ENCODE measurements around the gene CXCR4.
"Not testable (repeated sequence)": the region's sequence is repeated elsewhere in the genome, so short reads cannot be mapped to it uniquely, and the experiment has no call there.

CXCR4 gene

GRCh38 chr2:136081582-136082210, 36.3 kb downstream of the CXCR4 start:
- no peak overlapping the region for H3K4me3 ChIP-seq (ENCODE audit: low read depth, low read length)
- DNase-seq (ENCODE audit: low read depth, low spot score) = no peak
- in situ Hi-C loops (cut with HindIII; ENCODE audit: low sequenced_read_pairs) = no loop called here
- no peak for TF ChIP-seq CTCF (IDR thresholded peaks at IDR 0.05; ENCODE audit: low read depth, low read length)

- no peak for TF ChIP-seq CTCF (IDR thresholded peaks at IDR 0.05; ENCODE audit: low read depth, low read length)
- DNase-seq (ENCODE audit: low read depth, low spot score) = no peak
- no peak overlapping the region for H3K4me3 ChIP-seq (ENCODE audit: low read depth, low read length)
- in situ Hi-C loops (cut with HindIII; ENCODE audit: low sequenced_read_pairs) = no loop called here
Observed at GRCh38 chr2:136080114-136080513, 37.8 kb downstream of the CXCR4 start.

- in situ Hi-C loops (cut with HindIII; ENCODE audit: low sequenced_read_pairs) = no loop called here
- TF ChIP-seq CTCF (IDR thresholded peaks at IDR 0.05; ENCODE audit: low read depth, low read length) = no peak
- no peak for DNase-seq (ENCODE audit: low read depth, low spot score)
Observed at GRCh38 chr2:136077107-136077506, 40.8 kb downstream of the CXCR4 start.

GRCh38 chr2:136075476-136075875, 42.5 kb downstream of the CXCR4 start:
- no peak for TF ChIP-seq CTCF (IDR thresholded peaks at IDR 0.05; ENCODE audit: low read depth, low read length)
- DNase-seq (ENCODE audit: low read depth, low spot score) = no peak
- in situ Hi-C loops (cut with HindIII; ENCODE audit: low sequenced_read_pairs) = no loop called here
- no peak overlapping the region for H3K4me3 ChIP-seq (ENCODE audit: low read depth, low read length)

More at GRCh38 chr2:136077107-136077506, 40.8 kb downstream of the CXCR4 start:
- H3K4me3 ChIP-seq (ENCODE audit: low read depth, low read length) = no peak overlapping the region

- no peak for DNase-seq (ENCODE audit: low read depth, low spot score)
- no peak overlapping the region for H3K4me3 ChIP-seq (ENCODE audit: low read depth, low read length)
- TF ChIP-seq CTCF (IDR thresholded peaks at IDR 0.05; ENCODE audit: low read depth, low read length) = no peak
- in situ Hi-C loops (cut with HindIII; ENCODE audit: low sequenced_read_pairs) = no loop called here
Observed at GRCh38 chr2:136072621-136073020, 45.3 kb downstream of the CXCR4 start.

- DNase-seq (ENCODE audit: low read depth, low spot score); in situ Hi-C loops (cut with HindIII; ENCODE audit: low sequenced_read_pairs); H3K4me3 ChIP-seq (ENCODE audit: low read depth, low read length): not testable (repeated sequence)
Observed at GRCh38 chr2:136071887-136072286, 46.1 kb downstream of the CXCR4 start.

GRCh38 chr2:136070913-136071312, 47.0 kb downstream of the CXCR4 start:
- TF ChIP-seq CTCF (IDR thresholded peaks at IDR 0.05; ENCODE audit: low read depth, low read length) = no peak
- no peak overlapping the region for H3K4me3 ChIP-seq (ENCODE audit: low read depth, low read length)
- in situ Hi-C loops (cut with HindIII; ENCODE audit: low sequenced_read_pairs) = no loop called here
- no peak for DNase-seq (ENCODE audit: low read depth, low spot score)
